Stimulated activated CD8-positive, alpha-beta memory T cell treated with anti-CD3 and anti-CD28 coated beads, Interleukin-4, amount 100 ng/mL, for 1 hour (primary cell): ENCODE results near the gene DENND4A.
"Not testable (repeated sequence)": the region's sequence is repeated elsewhere in the genome, so short reads cannot be mapped to it uniquely, and the experiment has no call there.

Source experiments
- DNase-seq, 2 donors: peaks; one replicate each; pipeline ENCODE4 v3.0.0-alpha.2; 2020; ENCODE audit warnings: low read depth in 2 of 2, low spot score in 1 of 2

The DENND4A gene

DNA sequence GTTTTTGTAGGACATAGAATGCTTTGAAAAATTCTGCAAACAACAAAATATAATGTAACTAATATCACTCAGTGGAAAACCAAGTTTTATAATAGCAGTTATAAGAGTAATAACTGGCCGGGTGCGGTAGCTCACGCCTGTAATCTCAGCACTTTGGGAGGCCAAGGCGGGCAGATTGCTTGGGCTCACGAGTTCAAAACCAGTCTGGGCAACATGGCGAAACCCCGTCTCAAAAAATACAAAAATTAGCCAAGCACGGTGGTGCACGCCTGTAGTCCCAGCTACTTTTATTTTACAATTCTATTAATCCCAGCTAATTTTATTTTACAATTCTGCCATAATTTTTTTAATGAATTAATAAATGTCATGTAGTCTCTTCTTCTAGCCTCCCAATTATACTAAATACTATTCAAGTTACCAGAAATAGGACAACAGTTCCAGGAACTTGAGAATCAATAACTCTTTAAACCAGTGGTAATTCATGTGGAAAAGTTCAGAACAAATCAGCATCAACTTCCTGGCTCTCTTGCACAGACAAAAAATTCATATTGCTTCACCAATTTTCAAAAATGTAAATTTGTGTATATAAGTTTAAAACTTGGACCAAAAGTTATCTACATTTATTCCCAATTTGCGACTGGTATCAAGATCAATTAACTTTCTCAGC, 2.2 kb downstream of the DENND4A start:
- no peak for DNase-seq

DNA sequence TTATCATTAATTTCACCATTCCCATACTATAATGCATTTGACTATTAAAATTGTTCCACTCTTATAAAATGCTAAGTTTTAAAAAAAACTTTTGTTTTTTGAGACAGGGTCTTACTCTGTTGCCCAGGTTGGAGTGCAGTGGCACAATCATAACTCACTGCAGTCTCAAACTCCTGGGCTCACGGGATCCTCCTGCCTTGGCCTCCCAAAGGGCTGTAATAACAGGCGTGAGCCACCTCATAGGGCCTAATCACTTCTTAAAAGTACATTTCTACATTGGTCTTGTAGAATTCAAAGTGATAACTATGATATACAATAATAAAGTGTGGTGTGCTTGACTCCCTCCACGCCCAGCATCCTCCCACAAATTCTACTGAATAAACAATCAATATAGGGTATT, 3.0 kb downstream of the DENND4A start:
- DNase-seq: no peak

- no peak for DNase-seq
Observed at GRCh38 chr15:65787260-65787659, 4.8 kb downstream of the DENND4A start.

DNA sequence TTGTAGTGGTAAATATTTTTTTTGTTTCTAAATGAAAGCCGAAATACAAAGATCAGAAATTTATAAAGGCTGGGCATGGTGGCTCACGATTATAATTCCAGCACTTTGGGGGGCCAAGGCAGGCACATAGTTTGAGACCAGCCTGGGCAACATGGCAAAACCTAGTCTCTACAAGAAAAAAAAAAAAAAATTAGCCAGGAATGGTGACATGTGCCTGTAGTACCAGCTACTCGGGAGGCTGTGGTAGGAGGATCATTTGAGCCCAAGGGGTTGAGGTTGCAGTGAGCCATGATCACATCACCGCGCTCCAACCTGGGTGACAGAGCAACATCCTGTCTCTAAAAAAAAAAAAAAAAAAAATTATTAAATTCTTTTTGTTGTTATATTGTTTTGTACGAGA, 6.9 kb downstream of the DENND4A start:
- no peak for DNase-seq

GRCh38 chr15:65783872-65784271, 8.2 kb downstream of the DENND4A start:
- no peak for DNase-seq

DNA sequence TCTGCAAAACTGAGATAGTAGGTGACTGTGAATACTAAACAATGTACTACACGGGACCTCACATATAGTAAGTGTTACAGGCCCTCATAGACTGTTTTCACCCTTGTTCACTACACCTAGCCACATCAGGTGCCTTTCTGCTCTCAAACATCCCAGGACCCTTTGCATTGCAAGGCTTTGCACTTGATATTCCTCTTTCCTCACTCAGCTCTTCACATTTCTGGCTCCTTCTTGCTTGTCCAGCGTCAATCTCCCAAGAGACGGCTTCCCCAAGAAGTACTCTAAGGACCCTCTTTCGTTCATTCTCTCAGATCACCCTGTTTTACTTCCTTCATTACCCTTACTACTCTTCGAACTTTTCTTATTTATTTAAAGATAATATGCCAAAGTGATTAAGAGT, 10.0 kb downstream of the DENND4A start:
- DNase-seq: no peak

GRCh38 chr15:65778701-65779100, 13.4 kb downstream of the DENND4A start:
- DNase-seq: not testable (repeated sequence)

- no peak for DNase-seq
Observed at GRCh38 chr15:65778269-65778668, 13.8 kb downstream of the DENND4A start.

DNA sequence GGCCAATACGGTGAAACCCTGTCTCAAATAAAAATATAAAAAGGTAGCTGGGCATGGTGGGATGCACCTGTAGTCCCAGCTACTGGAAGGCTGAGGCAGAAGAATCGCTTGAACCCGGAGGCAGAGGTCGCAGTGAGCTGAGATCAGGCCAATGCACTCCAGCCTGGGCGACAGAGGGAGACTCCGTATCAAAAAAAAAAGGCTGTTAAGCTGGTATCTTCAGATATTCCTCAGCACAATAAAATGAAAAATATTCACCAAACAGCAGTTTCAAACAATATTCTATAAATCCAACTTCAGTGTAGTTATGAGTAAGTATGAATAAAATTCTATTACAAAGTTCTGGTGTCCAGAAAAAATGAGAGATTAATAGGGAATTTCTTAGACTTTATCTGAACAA, 14.2 kb downstream of the DENND4A start:
- no peak for DNase-seq

GRCh38 chr15:65777053-65777452, 15.0 kb downstream of the DENND4A start:
- no peak for DNase-seq

- no peak for DNase-seq
Observed at GRCh38 chr15:65773386-65774111, 18.5 kb downstream of the DENND4A start.

DNA sequence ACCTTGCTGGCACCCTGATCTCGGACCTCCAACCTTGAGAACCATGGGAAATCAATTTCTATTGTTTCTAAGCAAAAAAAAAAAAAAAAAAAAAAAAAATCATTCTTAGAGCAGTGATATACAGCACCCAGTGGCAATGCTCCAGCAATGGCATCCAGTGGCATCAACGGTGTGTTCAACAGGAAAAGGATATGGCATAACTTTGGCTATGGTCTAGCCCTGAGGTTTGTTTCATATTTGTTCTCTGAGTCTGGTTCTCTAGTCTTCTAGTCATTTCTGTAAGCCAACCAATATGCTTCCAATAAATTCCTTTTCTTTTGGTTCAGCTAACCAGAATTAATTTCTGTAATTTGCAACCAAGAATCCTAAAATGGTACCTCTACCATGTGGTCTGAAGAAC, 19.2 kb downstream of the DENND4A start:
- DNase-seq: no peak

- DNase-seq: no peak
Observed at GRCh38 chr15:65771870-65772269, 20.2 kb downstream of the DENND4A start.

- DNase-seq: no peak
Observed at GRCh38 chr15:65769482-65769881, 22.6 kb downstream of the DENND4A start.

- no peak for DNase-seq
Observed at GRCh38 chr15:65767895-65768294, 24.2 kb downstream of the DENND4A start.

DNA sequence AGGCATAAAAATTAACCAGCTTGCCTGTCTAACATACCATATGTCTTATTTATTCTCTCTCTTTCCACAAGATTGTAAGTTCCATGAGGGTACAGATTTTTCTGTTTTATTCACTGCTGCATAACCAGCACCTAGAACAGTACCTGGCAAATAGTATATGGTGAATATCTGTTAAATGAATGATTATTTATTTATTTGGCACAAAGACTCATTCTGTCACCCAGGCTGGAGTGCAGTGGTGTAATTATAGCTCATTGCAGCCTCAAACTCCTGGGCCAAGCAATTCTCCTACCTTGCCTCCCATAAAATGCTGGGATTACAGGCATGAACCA, 24.9 kb downstream of the DENND4A start:
- DNase-seq: no peak

- no peak for DNase-seq
Observed at GRCh38 chr15:65766422-65767263, 25.4 kb downstream of the DENND4A start.

GRCh38 chr15:65765106-65765505, 27.0 kb downstream of the DENND4A start:
- no peak for DNase-seq

DNA sequence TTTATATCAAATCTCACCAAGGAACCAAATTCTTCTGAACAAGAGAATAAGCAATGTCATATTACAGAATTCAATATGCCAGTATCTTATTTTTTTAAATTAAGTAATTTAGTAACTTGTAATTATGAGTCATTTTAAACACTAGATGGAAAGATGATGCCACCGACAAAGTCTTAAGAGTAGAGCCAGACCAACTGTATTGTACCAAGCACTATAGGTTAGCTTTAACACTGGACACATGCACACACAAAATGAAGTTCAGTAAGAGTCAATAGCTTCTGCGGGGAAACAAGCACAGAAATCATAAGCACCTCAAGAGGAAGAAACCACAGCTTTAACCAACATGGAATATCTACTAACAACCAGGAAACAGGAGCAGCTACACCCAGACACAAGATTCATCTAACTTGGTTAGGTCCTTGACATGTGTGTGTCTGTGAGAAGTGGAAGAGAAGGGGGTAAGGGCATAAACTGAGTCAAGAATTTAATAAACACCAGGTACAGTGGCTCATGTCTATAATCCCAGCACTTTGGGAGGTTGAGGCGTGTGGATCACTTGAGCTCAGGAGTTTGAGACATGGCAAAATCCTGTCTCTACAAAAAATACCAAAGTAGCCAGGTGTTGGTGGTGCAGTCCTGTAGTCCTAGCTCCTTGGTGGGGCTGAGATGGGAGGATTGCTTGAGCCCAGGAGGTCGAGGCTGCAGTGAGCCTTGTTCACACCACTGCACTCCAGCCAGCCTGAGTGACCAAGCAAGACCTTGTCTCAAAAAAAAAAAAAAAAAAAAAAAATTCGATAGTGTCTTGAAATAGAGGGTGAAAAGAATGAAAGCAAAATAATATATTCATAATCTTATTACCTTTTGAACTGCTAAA, 28.9 kb downstream of the DENND4A start:
- no peak for DNase-seq

DNA sequence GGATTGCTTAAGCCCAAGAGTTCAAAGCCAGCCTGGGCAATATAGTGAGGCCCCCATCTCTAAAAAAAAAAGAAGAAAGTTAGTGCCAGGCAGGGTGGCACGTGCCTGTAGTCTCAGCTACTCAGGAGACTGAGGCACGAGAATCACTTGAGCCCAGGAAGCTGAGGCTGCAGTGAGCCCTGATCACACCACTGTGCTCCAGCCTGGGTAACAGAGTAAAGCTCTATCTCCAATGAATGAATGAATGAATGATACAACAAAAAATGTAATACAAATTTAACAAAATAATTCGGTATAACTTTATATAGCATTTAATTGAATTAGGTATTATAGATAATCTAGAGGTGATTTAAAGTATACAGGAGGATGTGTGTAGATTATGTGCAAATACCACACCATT, 29.7 kb downstream of the DENND4A start:
- DNase-seq: no peak

DNA sequence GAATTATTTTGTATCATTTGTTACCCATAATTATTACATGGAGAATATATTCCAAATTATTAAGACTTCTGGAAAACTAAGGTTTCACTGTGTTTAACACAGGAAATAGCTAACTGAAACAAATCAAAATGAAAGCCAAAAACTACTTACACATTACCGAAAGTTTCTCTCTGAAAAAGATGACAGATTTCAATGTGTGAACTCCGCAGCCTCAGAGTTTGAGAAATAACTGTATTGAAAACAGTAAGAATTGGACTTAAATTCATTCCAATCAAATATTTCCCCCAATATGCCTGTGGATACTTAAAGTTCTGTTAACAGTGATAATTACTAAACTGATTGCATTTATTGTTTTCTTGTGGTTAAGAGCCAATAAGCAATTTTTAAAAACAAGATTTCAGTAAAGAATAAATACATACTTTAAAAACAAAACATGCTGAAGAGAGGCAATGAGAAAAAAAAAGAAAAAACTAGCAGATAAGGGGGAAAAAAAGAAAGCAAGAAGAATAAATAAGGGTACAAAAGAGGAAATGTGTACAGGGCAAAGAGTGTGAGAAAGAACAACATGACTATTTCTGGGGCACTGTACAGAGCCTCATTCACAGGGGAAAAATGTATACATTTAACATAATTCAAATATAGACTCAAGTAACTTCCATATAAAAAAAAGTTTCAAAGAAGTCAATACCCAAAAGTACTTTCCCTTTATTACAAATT, 30.7 kb downstream of the DENND4A start:
- DNase-seq: no peak
